Glutamatergic neuron (in vitro differentiated cells): Measurements from ENCODE around the gene MCTP1. TPM values are rescaled to one million over a fixed set of nuclear protein-coding genes. Genes with fewer than 3 reads are reported as not detected.

Experiments
- DNase-seq: peaks from one replicate; pipeline ENCODE4 v3.0.0; 2022
- H3K27ac Mint-ChIP-seq: one replicate; pipeline ENCODE4 v1.8.0; 2020; ENCODE audit warnings: mild to moderate bottlenecking, mixed read lengths, inconsistent platforms; ENCODE audit not compliant: unreplicated experiment
- H3K27me3 Mint-ChIP-seq: one replicate; pipeline ENCODE4 v1.8.0; 2020; ENCODE audit warnings: mild to moderate bottlenecking, moderate library complexity, mixed read lengths, inconsistent platforms; ENCODE audit not compliant: unreplicated experiment
- H3K36me3 Mint-ChIP-seq: one replicate; pipeline ENCODE4 v1.8.0; 2020; ENCODE audit warnings: mild to moderate bottlenecking, mixed read lengths, inconsistent platforms; ENCODE audit not compliant: unreplicated experiment
- H3K4me1 Mint-ChIP-seq: one replicate; pipeline ENCODE4 v1.8.0; 2020; ENCODE audit warnings: mild to moderate bottlenecking, low read depth, mixed read lengths, inconsistent platforms; ENCODE audit not compliant: unreplicated experiment
- H3K4me3 Mint-ChIP-seq: one replicate; pipeline ENCODE4 v1.8.0; 2020; ENCODE audit warnings: mild to moderate bottlenecking, mixed read lengths, inconsistent platforms; ENCODE audit not compliant: unreplicated experiment
- H3K9me3 Mint-ChIP-seq: one replicate; pipeline ENCODE4 v1.8.0; 2020; ENCODE audit warnings: mild to moderate bottlenecking, moderate library complexity, mixed read lengths, inconsistent platforms; ENCODE audit not compliant: unreplicated experiment
- total RNA-seq: library from RNA; stranded (reverse); fragmentation: NEBNext Ultra II Directional; extraction: Animal tissue kit (Norgen Biotek cat#: 25700); gene quantifications from one replicate; pipeline ENCODE4 v1.2.1, GENCODE V29; 2021; ENCODE audit not compliant: unreplicated experiment
- TF ChIP-seq, protein P1 (sequence below): fragments of 200-600 bp; sonication (generic); IDR thresholded peaks from one replicate; pipeline ENCODE4 v1.5.0; 2021; ENCODE audit not compliant: partially characterized antibody, unreplicated experiment

Gene MCTP1
- total RNA-seq, 1 donor from 2014 or later, result 1.7 TPM

DNA sequence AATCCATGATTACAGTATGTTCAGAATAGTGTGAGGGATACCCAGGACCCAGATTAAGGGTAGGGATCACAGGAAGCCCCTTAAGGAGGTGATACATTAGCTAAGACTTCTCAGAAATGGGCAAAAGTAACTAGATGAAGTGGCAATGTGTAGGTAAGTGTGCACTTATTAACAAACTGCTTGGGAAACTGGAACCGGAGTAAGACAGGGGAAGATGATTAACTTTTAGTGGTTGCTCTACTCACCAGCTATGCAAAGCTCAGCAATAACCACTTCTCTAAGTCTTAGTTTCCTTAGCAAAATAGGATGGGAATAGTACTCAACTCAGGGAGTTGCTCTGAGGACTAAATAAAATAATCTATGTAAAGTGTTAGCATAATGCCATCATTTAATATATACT, 182.2 kb downstream of the MCTP1 start:
- Mint-ChIP-seq H3K27me3 (no peaks in the 10 kb centered on the region), H3K36me3 (no peaks in the 10 kb centered on the region), H3K9me3 (no peaks in the 10 kb centered on the region), H3K27ac (no peak overlapping the region), H3K4me3 (no peak overlapping the region), H3K4me1 (no peaks in the 10 kb centered on the region)
- TF ChIP-seq, protein P1, sequence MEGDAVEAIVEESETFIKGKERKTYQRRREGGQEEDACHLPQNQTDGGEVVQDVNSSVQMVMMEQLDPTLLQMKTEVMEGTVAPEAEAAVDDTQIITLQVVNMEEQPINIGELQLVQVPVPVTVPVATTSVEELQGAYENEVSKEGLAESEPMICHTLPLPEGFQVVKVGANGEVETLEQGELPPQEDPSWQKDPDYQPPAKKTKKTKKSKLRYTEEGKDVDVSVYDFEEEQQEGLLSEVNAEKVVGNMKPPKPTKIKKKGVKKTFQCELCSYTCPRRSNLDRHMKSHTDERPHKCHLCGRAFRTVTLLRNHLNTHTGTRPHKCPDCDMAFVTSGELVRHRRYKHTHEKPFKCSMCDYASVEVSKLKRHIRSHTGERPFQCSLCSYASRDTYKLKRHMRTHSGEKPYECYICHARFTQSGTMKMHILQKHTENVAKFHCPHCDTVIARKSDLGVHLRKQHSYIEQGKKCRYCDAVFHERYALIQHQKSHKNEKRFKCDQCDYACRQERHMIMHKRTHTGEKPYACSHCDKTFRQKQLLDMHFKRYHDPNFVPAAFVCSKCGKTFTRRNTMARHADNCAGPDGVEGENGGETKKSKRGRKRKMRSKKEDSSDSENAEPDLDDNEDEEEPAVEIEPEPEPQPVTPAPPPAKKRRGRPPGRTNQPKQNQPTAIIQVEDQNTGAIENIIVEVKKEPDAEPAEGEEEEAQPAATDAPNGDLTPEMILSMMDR, result no peak
- DNase-seq, result no peak

DNA sequence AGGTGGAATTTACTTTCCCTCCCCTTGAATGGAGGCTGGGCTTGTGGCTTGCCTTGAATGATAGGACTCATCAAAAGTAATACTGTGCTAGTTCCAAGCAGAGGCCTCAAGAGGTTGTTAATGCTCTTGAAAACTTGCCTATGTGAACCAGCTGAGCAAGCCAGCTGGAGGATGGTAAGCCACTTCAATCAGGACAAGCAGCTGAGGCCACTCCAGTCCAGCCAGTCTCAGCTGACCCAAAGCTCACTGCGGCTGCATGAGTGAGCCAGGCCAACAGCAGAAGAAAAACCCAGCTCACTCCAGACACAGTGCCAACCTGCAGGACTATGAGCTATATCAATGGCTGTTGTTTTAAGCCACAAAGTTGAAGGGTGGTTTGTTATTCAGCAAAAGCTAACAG, 182.8 kb downstream of the MCTP1 start:
- Mint-ChIP-seq H3K36me3 (no peaks in the 10 kb centered on the region), H3K27me3 (no peaks in the 10 kb centered on the region), H3K4me1 (no peaks in the 10 kb centered on the region), H3K9me3 (no peaks in the 10 kb centered on the region), H3K4me3 (no peak overlapping the region), H3K27ac (no peak overlapping the region)
- no peak for DNase-seq
- TF ChIP-seq, protein P1, result no peak

DNA sequence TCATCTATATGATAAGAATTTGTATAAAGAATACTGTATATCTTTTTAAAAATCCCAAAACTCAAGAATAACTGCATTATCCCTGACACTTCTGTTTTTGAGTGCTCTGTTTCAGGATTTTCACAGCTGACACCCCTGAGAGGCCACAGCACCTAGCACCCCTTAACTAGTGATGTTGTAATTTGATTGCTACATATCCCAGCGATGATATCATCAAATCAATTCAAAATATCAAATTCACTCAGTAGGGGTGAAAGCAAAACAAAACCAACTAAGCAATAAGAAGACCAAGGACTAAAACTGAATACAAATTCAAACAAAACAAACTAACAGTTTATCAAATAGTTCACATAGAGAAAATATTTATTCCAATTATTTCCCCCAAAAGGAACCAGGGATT, 184.3 kb downstream of the MCTP1 start:
- DNase-seq, result no peak
- Mint-ChIP-seq H3K27ac (no peak overlapping the region), H3K4me3 (no peak overlapping the region), H3K36me3 (no peaks in the 10 kb centered on the region), H3K27me3 (no peaks in the 10 kb centered on the region), H3K9me3 (no peaks in the 10 kb centered on the region), H3K4me1 (no peaks in the 10 kb centered on the region)
- TF ChIP-seq, protein P1, result no peak

DNA sequence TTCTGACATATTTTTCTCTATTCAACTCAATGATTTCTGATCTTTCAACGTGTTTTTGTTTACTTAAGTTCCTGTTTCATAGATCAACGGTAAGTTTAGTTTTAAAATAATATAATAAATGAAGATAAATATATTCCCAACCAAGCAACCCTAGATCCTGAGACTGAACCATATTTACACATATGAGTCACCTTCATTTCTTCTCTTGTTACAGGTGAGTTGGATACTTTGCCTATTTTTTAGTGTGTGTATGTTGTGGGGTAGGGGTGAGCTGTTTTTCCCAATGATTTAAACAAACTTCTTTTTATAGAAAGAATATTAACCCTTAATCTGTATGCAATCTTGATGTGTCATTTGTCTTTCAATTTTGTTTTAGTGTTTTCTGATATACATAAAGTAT, 186.9 kb downstream of the MCTP1 start:
- no peak overlapping the region for H3K27ac Mint-ChIP-seq
- H3K36me3 Mint-ChIP-seq, result no peaks in the 10 kb centered on the region
- no peaks in the 10 kb centered on the region for H3K27me3 Mint-ChIP-seq
- H3K9me3 Mint-ChIP-seq, result no peaks in the 10 kb centered on the region
- DNase-seq, result no peak
- H3K4me1 Mint-ChIP-seq, result no peaks in the 10 kb centered on the region
- H3K4me3 Mint-ChIP-seq, result no peak overlapping the region
- TF ChIP-seq, protein P1, result no peak

DNA sequence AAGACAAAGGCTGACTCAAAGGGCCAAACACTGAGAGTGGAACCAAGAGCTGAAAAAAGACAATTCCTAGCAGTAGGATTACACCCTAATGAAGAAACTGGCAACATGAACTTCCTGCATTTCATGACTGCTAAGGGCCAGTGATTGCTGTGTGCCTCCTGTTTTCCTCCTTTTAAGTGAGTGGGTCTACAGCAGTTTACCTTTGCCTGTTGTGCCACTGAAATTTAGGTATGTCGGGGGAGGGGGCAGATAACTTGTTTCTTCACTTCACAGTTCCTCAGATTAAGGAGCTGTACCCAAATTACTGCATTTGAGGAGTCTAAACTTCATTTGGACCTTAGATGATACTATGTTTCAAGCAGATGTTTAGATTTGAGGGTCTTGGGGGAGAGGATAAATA, 191.7 kb downstream of the MCTP1 start:
- H3K9me3 Mint-ChIP-seq, result peaks cover 2% of the 10 kb centered on the region
- H3K4me3 Mint-ChIP-seq, result no peak overlapping the region
- no peaks in the 10 kb centered on the region for H3K36me3 Mint-ChIP-seq
- H3K27me3 Mint-ChIP-seq, result no peaks in the 10 kb centered on the region
- H3K27ac Mint-ChIP-seq, result no peak overlapping the region
- H3K4me1 Mint-ChIP-seq, result no peaks in the 10 kb centered on the region
- TF ChIP-seq, protein P1, result no peak
- DNase-seq, result no peak
